HEK293 (cell line): Measurements from ENCODE around the gene ALDH8A1.

Source experiments
- ATF2 ChIP-seq: fragments of 450-650 bp; formaldehyde crosslinking; IDR thresholded peaks from 2 replicates; pipeline ENCODE4 v1.5.1; 2016; ENCODE audit warnings: missing biosample characterization, missing genetic modification characterization, low read depth
- CTCF ChIP-seq: fragments of 450-650 bp; formaldehyde crosslinking; IDR thresholded peaks from 2 replicates; pipeline ENCODE4 v1.5.1; 2016; ENCODE audit warnings: missing biosample characterization, missing genetic modification characterization
- SP7 ChIP-seq: fragments of 450-650 bp; formaldehyde crosslinking; IDR thresholded peaks from 2 replicates; pipeline ENCODE4 v1.5.1; 2016; ENCODE audit warnings: missing biosample characterization, missing genetic modification characterization
- ZNF133 ChIP-seq: fragments of 450-650 bp; formaldehyde crosslinking; IDR thresholded peaks from 2 replicates; pipeline ENCODE4 v1.5.1; 2016; ENCODE audit warnings: missing biosample characterization, missing genetic modification characterization
- ZNF324 ChIP-seq: fragments of 450-650 bp; formaldehyde crosslinking; IDR thresholded peaks from 2 replicates; pipeline ENCODE4 v1.5.1; 2016; ENCODE audit warnings: missing biosample characterization, missing genetic modification characterization
- ZNF488 ChIP-seq: fragments of 450-650 bp; formaldehyde crosslinking; IDR thresholded peaks from 2 replicates; pipeline ENCODE4 v1.5.1; 2016; ENCODE audit warnings: missing biosample characterization, missing genetic modification characterization
- ZNF501 ChIP-seq: fragments of 450-650 bp; formaldehyde crosslinking; IDR thresholded peaks from 2 replicates; pipeline ENCODE4 v1.5.1; 2016; ENCODE audit warnings: missing biosample characterization, missing genetic modification characterization

GRCh38 chr6:134883314-134883713, 66.6 kb downstream of the ALDH8A1 start:
- no peak for TF ChIP-seq ZNF324 (tag by site-specific recombination)
- TF ChIP-seq ZNF133 = no peak
- no peak for TF ChIP-seq ZNF501
- no peak for TF ChIP-seq SP7 (tag by site-specific recombination)
- TF ChIP-seq CTCF (tag by site-specific recombination) = no peak
- TF ChIP-seq ATF2 = no peak
- TF ChIP-seq ZNF488 (tag by site-specific recombination) = no peak
